Erythroblast (primary cell): Measurements from ENCODE around the gene LRP5.
"Not testable (repeated sequence)": the region's sequence is repeated elsewhere in the genome, so short reads cannot be mapped to it uniquely, and the experiment has no call there.

ENCODE experiments used
- DNase-seq, 2 experiments: peaks; one replicate each; lab custom pipeline; 2025; lab: John Stamatoyannopoulos, UW
- GATA1 ChIP-seq: IDR thresholded peaks from 2 replicates; pipeline ENCODE4 v1.6.1; 2011; ENCODE audit warnings: low read depth, mild to moderate bottlenecking, control low read depth, low read length, moderate library complexity
- POLR2A ChIP-seq: IDR thresholded peaks from 2 replicates; pipeline ENCODE4 v1.6.1; 2011; ENCODE audit warnings: mild to moderate bottlenecking, low read length

LRP5 gene

DNA sequence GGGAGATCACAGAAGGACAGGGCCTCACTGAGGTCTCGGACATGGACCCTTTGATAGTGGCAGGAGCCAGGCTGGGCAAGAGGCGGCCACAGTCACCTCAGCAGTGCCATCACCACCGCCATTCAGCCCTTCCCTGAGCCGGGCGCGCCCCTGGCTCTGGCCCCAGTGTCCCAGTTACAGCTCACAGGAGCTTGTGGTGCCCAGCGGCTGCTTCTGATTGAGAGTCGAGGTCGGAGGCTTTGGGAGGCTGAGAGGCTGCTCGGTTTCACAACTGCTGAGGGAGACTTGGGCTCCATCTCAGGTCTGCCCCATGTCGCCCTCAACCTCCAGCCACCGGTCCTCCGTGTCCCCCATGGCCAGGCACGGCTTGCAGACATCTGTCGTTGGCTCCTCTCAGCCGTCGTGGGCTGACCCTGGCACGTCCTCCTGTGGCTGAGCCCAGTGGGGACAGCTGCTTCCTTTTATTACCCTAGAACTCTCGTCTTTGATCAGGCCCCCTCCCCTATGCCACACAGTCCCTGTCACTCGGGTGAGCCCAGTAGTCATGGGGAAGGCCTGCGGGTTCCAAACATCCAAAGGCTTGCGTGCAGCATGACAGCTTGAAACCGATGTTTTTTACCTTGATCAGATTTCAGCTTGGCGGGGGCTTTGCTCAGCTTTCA, 119.7 kb downstream of the LRP5 start:
- TF ChIP-seq POLR2A = no peak
- no peak for TF ChIP-seq GATA1
- DNase-seq = no peak

DNA sequence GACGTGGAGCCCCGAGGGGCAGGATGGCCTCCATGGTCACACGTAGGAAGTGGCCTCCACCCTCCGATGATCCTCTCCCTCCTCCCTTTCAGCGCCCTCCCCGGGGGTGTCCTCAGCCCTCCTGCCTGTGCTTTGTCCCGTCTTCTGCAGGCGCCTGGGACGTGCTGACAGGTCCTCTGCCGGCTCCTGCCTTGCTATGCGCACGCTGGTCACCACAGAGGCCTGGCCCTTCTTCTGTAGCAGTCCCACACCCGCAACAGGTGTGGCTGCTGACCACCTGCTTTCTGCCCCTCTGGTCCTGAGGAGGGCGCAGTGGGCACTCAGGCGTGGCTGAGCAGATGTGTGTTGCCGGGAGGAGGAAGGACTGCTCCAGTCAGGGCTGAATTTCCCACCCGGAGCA, 120.5 kb downstream of the LRP5 start:
- TF ChIP-seq GATA1 (no peak), POLR2A (no peak)
- DNase-seq = no peak

DNA sequence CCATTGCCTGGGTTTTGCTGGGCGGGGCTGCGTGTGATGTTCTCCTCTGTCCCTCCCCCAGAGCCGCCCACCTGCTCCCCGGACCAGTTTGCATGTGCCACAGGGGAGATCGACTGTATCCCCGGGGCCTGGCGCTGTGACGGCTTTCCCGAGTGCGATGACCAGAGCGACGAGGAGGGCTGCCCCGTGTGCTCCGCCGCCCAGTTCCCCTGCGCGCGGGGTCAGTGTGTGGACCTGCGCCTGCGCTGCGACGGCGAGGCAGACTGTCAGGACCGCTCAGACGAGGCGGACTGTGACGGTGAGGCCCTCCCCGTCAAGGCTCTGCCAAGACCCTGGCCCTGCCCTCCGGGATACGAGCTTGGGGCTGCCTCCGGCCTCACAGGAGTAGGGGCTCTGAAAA, 121.2 kb downstream of the LRP5 start:
- TF ChIP-seq POLR2A (no peak), GATA1 (no peak)

DNA sequence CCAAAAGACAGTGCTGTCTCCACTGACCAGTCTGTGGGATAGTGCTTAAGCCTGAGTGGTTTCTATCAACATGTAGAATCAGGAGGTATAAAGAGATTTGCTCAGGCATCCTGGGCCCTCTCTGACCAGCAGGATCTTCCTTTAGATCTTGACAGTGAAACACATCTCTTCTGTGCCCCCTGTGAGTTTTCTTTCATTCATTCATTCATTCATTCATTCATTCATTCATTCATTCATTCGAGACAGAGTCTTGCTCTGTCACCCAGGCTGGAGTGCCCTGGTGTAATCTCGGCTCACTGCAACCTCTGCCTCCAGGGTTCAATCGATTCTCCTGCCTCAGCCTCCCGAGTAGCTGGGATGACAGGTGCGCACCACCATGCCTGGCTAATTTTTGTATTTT, 121.8 kb downstream of the LRP5 start:
- DNase-seq = not testable (repeated sequence)

More for the DNA sequence above, 121.2 kb downstream of the LRP5 start:
- DNase-seq = no peak

DNA sequence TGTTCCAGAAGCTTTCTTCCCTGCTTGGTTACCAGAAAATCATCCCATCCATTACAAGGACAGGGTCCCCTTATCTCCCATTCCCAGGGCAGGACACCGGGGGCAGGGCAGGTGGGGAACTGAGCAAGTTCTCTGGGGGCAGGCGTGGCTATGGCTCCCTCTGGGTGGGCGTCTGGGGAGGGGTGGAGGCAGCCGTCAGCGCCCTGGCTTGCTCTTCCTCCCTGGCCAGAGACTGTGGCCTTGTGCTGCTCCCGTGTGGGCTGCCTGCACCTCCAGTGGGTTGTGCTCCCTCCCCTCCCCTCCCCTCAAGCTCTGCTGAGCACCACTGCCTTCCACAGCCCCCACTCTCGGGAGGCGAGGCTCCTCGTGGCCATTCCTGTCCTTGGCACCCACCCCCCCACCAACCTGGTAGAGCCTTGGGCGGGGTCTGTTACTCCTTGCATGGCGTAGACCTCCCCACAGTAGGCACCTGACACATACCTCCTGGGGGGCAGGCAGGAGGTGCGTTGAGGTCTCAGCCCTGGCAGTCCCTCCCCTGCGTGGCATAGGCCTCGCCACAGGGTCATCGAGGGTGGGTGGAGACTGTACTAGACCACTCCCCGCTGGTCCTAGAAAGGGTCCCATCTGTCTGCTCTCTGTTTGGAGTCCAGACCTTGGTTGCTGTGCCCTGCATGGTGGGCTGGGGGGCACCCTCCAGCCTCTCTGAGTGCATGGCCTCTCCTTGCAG, 123.9 kb downstream of the LRP5 start:
- no peak for DNase-seq
- no peak for TF ChIP-seq POLR2A
- no peak for TF ChIP-seq GATA1

DNA sequence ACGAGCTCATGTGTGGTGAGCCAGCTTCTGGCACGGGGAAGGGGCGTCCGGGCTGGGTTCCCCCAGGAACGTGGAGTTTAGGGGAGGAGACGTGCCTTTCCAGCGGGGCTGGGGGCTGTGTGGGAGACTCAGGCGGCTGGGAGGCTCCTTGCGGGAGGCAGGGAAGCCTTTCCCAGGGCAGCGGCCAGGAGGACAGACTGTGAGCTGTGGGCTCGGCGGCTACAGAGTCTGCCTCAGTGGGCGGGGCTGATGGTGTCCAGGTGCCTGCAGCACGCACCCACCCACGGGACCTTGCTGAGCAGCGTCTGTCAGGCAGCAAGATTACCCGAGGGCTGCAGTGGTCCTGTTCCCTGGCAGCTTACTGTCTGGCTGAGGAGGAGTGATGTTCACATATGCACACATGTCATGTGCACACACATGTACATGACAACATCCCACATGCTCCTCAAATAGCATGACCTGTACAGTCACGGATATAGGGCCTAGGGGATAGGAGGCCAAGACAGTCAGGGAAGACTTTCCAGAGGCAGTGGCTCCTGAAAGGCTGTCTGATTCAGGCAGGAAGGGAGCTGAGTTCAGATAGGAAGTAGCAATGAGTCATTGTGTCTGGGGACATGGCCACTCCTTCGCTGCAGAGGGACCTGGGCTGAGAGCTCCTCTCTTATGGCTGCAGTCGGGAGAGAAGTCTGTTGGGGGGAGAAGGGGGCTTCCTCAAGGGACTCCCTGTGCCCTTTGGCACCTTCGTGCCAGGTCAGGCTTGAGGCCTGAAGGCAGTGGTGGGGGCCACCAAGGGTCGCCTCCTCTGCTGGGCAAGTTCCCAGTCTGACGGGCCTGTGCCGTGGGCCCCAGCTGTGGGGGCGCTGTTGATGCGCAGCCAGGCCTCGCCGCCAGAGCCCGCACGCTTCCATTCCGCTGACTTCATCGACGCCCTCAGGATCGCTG, 124.9 kb downstream of the LRP5 start:
- TF ChIP-seq GATA1 = no peak
- no peak for TF ChIP-seq POLR2A
- DNase-seq = no peak

DNA sequence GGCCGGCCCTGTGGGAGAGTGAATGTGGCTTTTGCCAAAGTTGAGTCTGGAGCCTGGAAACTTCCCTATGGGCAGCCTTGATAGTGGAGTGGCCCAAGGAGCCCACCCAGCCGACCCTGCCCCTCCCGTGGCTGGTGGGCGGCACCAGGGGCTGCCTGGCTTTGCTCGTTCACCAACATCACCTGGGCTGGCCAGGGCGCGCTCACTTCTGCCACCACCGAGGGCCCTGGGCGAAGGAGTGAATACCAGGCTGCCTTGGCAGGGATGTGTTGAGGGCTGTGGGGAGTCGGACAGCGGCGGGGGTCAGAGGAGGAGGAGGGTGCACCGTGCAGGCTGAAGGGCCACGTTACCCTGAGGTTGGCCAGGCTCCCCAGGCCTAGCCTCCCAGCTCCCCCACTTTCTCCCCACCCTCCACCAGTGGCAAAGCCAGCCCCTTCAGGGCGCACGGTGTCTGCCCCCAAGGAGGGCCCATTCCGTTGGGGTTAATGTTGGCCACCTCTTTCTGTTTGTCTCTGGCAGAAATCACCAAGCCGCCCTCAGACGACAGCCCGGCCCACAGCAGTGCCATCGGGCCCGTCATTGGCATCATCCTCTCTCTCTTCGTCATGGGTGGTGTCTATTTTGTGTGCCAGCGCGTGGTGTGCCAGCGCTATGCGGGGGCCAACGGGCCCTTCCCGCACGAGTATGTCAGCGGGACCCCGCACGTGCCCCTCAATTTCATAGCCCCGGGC, 125.7 kb downstream of the LRP5 start:
- TF ChIP-seq POLR2A (no peak), GATA1 (no peak)
- no peak for DNase-seq

DNA sequence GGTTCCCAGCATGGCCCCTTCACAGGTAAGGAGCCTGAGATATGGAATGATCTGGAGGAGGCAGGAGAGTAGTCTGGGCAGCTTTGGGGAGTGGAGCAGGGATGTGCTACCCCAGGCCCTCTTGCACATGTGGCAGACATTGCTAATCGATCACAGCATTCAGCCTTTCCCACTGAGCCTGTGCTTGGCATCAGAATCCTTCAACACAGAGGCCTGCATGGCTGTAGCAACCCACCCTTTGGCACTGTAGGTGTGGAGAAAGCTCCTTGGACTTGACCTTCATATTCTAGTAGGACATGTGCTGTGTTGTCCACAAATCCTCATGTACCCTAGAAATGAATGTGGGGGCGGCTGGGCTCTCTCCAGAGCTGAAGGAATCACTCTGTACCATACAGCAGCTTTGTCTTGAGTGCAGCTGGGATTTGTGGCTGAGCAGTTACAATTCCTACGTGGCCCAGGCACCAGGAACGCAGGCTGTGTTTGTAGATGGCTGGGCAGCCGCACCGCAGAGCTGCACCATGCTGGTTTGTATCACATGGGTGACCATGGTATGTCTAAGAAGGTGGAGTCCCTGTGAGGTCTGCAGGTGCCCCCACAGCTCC, 126.4 kb downstream of the LRP5 start:
- no peak for TF ChIP-seq POLR2A
- TF ChIP-seq GATA1 = no peak
- DNase-seq = no peak

DNA sequence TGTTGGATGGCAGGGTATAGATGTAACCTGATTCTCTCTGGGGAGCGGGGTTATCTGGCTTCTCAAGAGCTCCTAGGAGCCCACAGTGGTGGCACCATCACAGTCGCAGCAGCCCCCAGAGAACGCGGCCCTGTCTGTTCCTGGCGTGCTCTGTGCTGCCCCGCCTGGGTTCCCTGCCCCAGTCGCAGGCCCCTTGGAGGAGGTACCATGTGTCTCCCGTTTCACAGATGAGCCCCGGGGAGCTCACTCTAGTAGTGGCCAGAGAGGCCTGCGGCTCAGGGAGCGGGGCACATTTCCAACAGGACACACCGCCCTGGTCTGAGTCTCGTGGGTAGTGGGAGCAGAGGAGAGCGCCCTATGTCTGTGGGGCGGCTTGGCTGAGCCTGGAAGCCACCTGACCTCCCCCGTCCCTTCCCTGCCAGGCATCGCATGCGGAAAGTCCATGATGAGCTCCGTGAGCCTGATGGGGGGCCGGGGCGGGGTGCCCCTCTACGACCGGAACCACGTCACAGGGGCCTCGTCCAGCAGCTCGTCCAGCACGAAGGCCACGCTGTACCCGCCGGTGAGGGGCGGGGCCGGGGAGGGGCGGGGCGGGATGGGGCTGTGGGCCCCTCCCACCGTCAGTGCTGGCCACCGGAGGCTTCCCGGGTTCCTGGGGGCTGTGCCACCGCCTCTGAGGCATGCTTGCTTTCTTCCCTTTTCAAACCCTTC, 127.1 kb downstream of the LRP5 start:
- TF ChIP-seq POLR2A = no peak
- no peak for TF ChIP-seq GATA1
- no peak for DNase-seq

DNA sequence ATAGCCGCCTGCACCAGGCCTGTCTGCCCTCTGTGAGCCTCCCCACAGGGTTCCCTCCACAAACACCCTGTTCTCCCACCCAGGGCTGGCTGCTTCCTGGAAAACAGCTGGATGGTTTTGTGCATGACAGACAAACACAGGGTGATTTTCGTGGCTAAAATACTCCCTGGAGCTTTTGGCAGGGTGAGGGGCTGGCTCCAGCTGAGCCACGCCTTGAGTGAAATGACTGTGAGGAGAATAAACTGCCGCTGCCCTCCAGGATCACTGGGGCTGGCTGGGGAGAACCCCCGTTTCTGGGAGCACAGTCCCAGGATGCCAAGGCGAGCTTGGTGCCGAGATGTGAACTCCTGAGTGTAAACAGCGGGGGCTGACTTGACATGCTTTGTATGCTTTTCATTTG, 127.8 kb downstream of the LRP5 start:
- TF ChIP-seq GATA1 (no peak), POLR2A (no peak)
- no peak for DNase-seq

DNA sequence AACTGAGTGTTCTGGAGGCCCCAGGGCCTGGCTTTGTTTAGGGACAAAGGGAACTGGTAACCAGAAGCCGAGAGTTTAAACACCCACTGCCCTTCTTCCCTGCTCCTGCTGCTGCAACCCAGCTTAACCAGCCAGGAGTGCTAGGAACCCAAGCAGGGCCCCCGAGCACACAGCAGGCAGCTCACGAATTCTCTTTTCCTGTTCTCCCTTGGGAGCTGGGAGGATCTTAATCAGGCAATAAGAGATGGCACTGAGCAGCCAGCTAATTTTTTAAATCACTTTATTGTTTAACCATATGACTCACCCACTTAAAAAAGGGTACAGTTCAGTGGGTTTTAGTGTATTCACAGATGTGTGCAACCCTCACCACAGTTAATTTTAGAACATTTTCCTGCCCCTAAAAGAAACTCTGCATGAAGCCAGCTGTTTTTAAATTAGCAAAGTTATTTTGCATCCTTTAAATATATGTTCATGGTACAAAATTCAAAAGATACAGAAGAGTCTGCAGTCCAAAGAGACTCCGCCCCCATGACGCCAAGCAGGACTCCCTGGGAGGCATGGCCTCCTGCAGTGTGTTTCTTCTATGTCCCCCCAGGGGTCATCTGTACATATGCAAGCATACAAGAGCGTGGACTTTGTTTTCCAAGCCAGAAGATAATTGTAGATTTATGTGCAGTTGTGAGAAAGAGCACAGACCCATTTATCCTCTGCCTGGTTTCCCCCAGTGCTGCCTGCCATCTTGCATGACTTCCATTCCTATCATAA, 129.3 kb downstream of the LRP5 start:
- TF ChIP-seq GATA1 = no peak
- no peak for DNase-seq

DNA sequence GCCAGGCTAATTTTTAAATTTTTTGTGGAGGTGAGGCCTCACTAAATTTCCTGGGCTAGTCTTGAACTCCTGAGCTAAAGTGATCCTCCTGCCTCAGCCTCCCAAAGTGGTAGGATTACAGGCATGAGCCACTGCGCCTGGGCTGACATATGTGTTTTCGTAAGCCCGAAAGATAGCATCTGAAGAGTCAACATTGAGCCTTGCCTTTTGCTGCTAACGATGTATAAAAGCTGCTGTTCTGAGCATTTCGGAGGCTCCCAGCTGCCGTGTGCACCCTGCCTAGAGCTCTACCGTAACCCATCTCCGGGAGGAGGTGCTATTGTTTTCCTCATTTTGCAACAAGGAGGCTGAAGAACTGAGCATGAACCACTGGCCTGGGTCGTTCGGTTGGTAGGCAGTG, 130.0 kb downstream of the LRP5 start:
- no peak for TF ChIP-seq POLR2A
- no peak for TF ChIP-seq GATA1
- DNase-seq = no peak
